GM20000 (cell line): Measurements from ENCODE around the gene RASGEF1C.
"Not testable (repeated sequence)": the region's sequence is repeated elsewhere in the genome, so short reads cannot be mapped to it uniquely, and the experiment has no call there.

Experiments
- DNase-seq: peaks from one replicate; pipeline ENCODE4 v3.0.0; 2012; ENCODE audit warnings: low spot score
- CTCF ChIP-seq: IDR thresholded peaks from 2 replicates; pipeline ENCODE4 v1.5.1; 2012; ENCODE audit warnings: mild to moderate bottlenecking, control low read depth; ENCODE audit errors: extremely low read depth, missing control alignments

RASGEF1C gene

GRCh38 chr5:180128671-180129261 is 80.2 kb downstream of the RASGEF1C start:
- TF ChIP-seq CTCF = no peak
- DNase-seq = no peak

DNA sequence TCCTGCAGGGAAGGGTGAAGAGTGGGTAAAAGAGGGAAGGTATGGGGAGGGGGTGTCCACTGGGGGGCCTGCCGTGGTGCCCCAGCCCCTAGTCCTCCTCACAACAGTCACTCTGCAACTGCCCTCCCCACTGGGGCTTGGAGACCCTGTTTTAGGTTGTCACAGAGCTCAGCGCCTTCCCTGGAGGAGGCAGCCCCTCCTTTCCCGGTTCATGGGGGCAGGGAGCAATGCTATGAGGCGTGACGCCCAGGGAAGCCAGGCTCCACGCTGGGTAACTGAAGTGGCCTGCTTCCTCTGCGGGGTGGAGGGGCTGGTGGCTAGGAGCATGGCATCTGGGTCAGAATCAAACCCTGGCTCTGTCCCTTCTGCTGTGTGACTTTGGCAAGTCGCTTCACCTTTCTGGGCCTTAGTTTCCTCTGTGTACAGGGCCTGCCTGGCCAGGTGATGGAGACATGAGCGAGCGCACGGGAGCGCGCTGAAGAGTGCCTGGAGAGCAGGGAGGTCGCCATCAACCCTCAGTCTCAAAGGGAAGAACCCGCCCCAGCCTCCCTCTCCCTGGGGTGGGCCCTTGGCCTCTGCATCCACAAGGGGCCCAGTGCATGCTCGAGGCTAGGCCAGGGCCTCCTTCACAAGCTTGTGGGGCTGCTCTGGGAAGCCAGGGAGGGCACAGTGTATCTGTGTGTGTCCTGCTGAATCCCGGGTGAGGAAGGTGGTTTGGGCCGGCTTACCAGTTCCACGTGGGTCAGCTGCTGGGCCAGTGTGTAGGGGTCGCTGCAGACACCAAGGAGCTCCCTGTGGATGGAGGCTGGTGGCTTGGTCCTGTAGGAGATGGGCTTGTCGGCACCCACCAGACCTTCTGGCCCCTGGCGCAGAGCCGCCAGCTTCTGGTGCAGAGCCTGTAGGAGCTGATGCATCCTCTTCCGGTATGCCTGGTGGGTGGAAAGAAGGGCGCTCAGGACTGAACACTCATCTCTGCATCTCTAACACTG is 81.0 kb downstream of the RASGEF1C start:
- no peak for TF ChIP-seq CTCF
- peak; percentile 15 for DNase-seq

DNA sequence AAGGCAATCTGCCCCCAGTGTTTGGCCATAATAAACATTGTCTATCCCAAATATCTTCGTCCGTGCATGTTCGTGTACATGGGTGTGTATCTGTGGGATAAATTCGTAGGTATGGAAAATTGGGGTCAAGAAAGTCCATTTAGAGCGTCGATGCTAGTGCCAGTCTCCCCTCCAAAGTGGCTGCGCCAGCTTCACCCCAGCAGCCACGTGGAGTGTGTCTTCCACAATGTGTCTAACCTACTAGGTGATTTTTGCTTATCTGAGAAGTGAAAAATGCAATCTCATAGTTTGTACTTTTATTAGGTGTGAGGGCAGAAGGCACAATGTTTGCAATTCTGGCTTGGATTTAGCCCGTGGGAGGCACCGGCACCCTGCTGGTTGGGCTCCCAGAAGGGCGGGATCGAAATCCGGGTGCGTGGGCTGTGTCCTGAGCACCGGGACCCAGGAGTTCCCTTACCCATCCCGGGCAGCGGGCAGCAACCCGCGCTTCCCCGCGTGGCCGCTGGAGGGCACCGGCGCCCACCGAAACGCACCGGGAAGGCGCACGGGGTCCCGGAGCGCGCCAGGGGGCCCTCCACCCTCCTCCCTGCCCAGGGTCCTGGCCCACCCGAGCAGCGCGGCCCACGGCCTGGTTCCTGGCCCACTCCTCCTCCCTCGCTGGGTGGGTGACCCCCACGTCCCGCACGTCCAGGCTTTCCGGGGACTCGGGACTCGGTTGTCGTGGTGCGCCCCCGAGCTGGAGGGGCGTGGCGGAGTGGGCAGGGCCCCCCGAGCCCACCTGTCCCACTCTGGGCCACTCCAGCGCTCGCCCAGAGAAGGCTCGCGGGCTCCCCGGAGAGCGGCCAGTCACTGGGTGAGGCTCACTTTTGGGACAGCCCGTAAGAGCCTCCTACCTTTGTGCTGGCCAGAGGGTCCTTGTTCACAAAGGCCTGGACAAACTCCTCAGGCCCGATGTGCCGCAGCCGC is 82.0 kb downstream of the RASGEF1C start:
- DNase-seq = peak; percentile 80
- TF ChIP-seq CTCF = peak; percentile 78

DNA sequence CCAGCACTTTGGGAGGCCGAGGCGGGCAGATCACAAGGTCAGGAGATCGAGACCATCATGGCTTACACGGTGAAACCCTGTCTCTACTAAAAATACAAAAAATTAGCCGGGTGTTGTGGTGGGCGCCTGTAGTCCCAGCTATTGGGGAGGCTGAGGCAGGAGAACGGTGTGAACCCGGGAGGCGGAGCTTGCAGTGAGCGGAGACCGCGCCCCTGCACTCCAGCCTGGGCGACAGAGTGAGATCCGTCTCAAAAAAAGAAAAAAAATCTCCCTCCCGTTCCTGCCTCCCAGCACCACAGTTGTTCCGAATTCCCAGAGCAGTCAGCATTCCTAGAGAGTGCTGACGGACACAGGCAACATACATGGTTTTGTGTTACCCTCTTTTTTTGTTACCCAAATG is 82.9 kb downstream of the RASGEF1C start:
- not testable (repeated sequence) for DNase-seq

DNA sequence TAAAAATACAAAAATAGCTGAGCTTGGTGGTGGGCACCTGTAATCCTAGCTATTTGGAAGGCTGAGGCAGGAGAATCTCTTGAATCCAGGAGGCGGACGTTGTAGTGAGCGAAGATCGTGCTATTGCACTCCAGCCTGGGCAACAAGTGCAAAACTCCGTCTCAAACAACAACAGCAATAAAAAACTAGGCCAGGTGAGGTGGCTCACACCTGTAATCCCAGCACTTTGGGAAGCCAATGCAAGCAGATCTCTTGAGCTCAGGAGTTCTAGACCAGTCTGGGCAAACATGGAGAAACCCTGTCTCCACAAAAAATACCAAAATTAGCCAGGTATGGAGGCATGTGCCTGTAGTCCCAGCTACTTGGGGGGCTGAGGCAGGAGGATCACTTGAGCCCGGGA is 84.3 kb downstream of the RASGEF1C start:
- DNase-seq = not testable (repeated sequence)

DNA sequence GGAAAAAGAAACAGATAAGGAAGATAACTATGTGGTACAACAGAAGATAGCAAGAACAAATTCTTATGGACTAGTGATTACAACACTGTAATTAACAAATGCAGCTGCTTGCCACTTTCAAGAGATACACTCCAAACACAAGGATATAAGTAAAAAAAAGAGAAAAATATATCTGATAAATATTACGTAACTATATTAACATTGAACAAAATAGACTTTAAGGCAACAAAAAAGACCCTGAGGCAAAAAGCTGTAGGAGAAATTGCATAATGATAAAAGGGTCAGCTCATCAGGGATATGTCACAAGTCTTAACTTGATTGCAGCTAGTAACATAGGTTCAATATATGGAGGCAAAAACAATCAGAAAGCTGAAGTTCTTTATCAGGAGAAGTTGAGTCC is 86.1 kb downstream of the RASGEF1C start:
- no peak for TF ChIP-seq CTCF
- DNase-seq = no peak

DNA sequence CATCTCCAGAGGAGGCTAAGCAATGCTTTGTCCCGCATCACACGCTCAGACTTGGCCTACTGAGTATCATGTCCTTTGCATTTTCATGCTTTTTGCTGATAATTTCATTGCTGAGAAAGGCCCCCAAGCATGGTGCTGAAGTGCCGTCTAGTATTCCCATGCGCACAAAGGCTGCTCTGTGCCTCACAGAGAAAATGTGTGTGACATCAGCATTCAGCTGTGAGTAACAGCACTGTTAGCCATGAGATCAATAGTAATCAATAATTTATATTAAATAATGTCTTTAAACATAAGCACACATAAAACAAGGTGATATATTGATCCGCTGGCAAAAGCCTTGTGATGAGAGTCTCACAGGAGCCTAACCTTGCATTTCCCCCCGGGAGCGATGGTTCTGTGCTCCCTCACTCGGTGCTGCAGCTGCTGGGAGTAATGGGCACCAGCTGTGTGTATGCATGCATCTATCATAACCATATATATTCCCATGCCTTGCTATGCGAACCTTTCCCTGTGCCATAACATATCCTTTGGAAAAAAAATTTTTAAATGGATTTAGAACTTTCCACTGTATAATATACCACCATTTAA is 87.1 kb downstream of the RASGEF1C start:
- no peak for DNase-seq
- TF ChIP-seq CTCF = no peak
